Subcutaneous abdominal adipose tissue (tissue), 5 donors: ENCODE results near the gene LGALS3BP.

Experiments
- H3K27ac ChIP-seq: one replicate; pipeline ENCODE4 v1.7.0; 2013; ENCODE audit warnings: low read depth, mild to moderate bottlenecking, inconsistent platforms, low read length, moderate library complexity
- H3K27me3 ChIP-seq, 5 donors: one replicate each; pipeline ENCODE4 v1.7.0; 2013; ENCODE audit warnings: low read length in 5 of 5, inconsistent platforms in 1 of 5; ENCODE audit not compliant: control insufficient read depth in 5 of 5, insufficient read depth in 4 of 5
- H3K36me3 ChIP-seq, 5 donors: one replicate each; pipeline ENCODE4 v1.7.0; 2013; ENCODE audit warnings: low read length in 5 of 5; ENCODE audit not compliant: control insufficient read depth in 5 of 5, insufficient read depth in 5 of 5
- H3K4me1 ChIP-seq, 5 donors: one replicate each; pipeline ENCODE4 v1.7.0; 2013; ENCODE audit warnings: low read length in 5 of 5, mild to moderate bottlenecking in 3 of 5, moderate library complexity in 1 of 5; ENCODE audit not compliant: control insufficient read depth in 5 of 5, insufficient read depth in 5 of 5
- H3K4me3 ChIP-seq, 5 donors: one replicate each; pipeline ENCODE4 v1.7.0; 2013; ENCODE audit warnings: low read length in 5 of 5, low read depth in 1 of 5
- H3K9ac ChIP-seq, 5 donors: one replicate each; pipeline ENCODE4 v1.7.0; 2013; ENCODE audit warnings: low read length in 5 of 5, mild to moderate bottlenecking in 4 of 5, moderate library complexity in 3 of 5
- H3K9me3 ChIP-seq, 5 donors: one replicate each; pipeline ENCODE4 v1.7.0; 2013; ENCODE audit warnings: low read length in 5 of 5; ENCODE audit not compliant: control insufficient read depth in 5 of 5
- donor health status: healthy.
- donor health status: healthy.
- donor health status: healthy.
- donor health status: healthy.
- donor health status: healthy.

LGALS3BP gene

GRCh38 chr17:78979780-78980623, at the start of gene LGALS3BP:
LGALS3BP (minus strand) TSS chr17:78979923; CDS start chr17:78977191, 2,732 bp downstream.
- Histone ChIP-seq H3K27me3 (no peaks in the 10 kb centered on the region), H3K9ac (peak within 1 kb of the TSS in 4 of 5 donors; percentile 39 to 64 (median 53)), H3K27ac (peak within 1 kb of the TSS; percentile 50), H3K4me3 (peak within 1 kb of the TSS; percentile 52 to 65 (median 61)), H3K4me1 (peaks cover 4 to 53% (median 51%) of the 10 kb centered on the region in 5 donors), H3K9me3 (no peaks in the 10 kb centered on the region), H3K36me3 (peaks cover 0 to 8% (median 0%) of the 10 kb centered on the region in 5 donors)

- H3K27me3 ChIP-seq = peaks cover 0 to 6% (median 0%) of the 10 kb centered on the region in 5 donors
- H3K4me1 ChIP-seq = peaks cover 19 to 75% (median 68%) of the 10 kb centered on the region in 5 donors
- H3K27ac ChIP-seq = peak overlapping the region; percentile 86
- H3K36me3 ChIP-seq = no peaks in the 10 kb centered on the region
- no peaks in the 10 kb centered on the region for H3K9me3 ChIP-seq
- peak overlapping the region in 2 of 5 donors; percentile 21 to 26 for H3K9ac ChIP-seq
- H3K4me3 ChIP-seq = no peak overlapping the region
These were observed 49.0 kb upstream of the LGALS3BP start for GRCh38 chr17:79028496-79029326.

- Histone ChIP-seq H3K9ac (peak overlapping the region in 4 of 5 donors; percentile 52 to 73 (median 57)), H3K4me1 (peaks cover 19 to 75% (median 69%) of the 10 kb centered on the region in 5 donors), H3K27ac (peak overlapping the region; percentile 86), H3K36me3 (no peaks in the 10 kb centered on the region), H3K27me3 (peaks cover 0 to 6% (median 0%) of the 10 kb centered on the region in 5 donors), H3K9me3 (no peaks in the 10 kb centered on the region), H3K4me3 (peak overlapping the region; percentile 17 to 50 (median 38))
These were observed 48.3 kb upstream of the LGALS3BP start for GRCh38 chr17:79027925-79028491.

- H3K27ac ChIP-seq = peak overlapping the region; percentile 86
These were observed 47.7 kb upstream of the LGALS3BP start for GRCh38 chr17:79027274-79027924.

GRCh38 chr17:79026376-79027273, 46.9 kb upstream of the LGALS3BP start:
- Histone ChIP-seq H3K4me3 (peak overlapping the region; percentile 25 to 82 (median 44)), H3K27ac (peak overlapping the region; percentile 86), H3K36me3 (no peaks in the 10 kb centered on the region), H3K9ac (peak overlapping the region; percentile 52 to 73 (median 53)), H3K4me1 (peaks cover 26 to 87% (median 82%) of the 10 kb centered on the region in 5 donors), H3K27me3 (peaks cover 0 to 6% (median 0%) of the 10 kb centered on the region in 5 donors), H3K9me3 (no peaks in the 10 kb centered on the region)

More at GRCh38 chr17:79027274-79027924, 47.7 kb upstream of the LGALS3BP start:
- Histone ChIP-seq H3K36me3 (no peaks in the 10 kb centered on the region), H3K4me3 (peak overlapping the region; percentile 22 to 50 (median 38)), H3K9ac (peak overlapping the region; percentile 52 to 73 (median 53)), H3K27me3 (peaks cover 0 to 6% (median 0%) of the 10 kb centered on the region in 5 donors), H3K4me1 (peaks cover 23 to 80% (median 75%) of the 10 kb centered on the region in 5 donors), H3K9me3 (no peaks in the 10 kb centered on the region)

- H3K4me3 ChIP-seq = peak overlapping the region; percentile 71 to 84 (median 78)
- peaks cover 33 to 99% (median 96%) of the 10 kb centered on the region in 5 donors for H3K4me1 ChIP-seq
- peak overlapping the region; percentile 87 for H3K27ac ChIP-seq
- H3K9me3 ChIP-seq = no peaks in the 10 kb centered on the region
- H3K36me3 ChIP-seq = no peaks in the 10 kb centered on the region
- H3K9ac ChIP-seq = peak overlapping the region; percentile 56 to 88 (median 81)
- H3K27me3 ChIP-seq = peaks cover 0 to 6% (median 0%) of the 10 kb centered on the region in 5 donors
These were observed 45.4 kb upstream of the LGALS3BP start for GRCh38 chr17:79024901-79025737.

- Histone ChIP-seq H3K36me3 (no peaks in the 10 kb centered on the region), H3K4me1 (peaks cover 38 to 95% (median 93%) of the 10 kb centered on the region in 5 donors), H3K27ac (peak within 1 kb of the TSS; percentile 87), H3K27me3 (peaks cover 0 to 6% (median 0%) of the 10 kb centered on the region in 5 donors), H3K9me3 (no peaks in the 10 kb centered on the region), H3K9ac (peak within 1 kb of the TSS; percentile 56 to 88 (median 81)), H3K4me3 (peak within 1 kb of the TSS; percentile 71 to 84 (median 78))
These were observed 44.4 kb upstream of the LGALS3BP start, which contains the start of gene C1QTNF1 for GRCh38 chr17:79023886-79024771. C1QTNF1 (plus strand) TSS chr17:79024169; CDS start chr17:79043969, 19,800 bp downstream.
